Germinal center (tissue), 1 donor: ENCODE results near the gene ANKRD36C.
"Not testable (repeated sequence)": the region's sequence is repeated elsewhere in the genome, so short reads cannot be mapped to it uniquely, and the experiment has no call there.

Source experiments
- DNase-seq: peaks from one replicate; pipeline ENCODE4 v3.0.0; 2012; ENCODE audit warnings: mixed read lengths, low spot score

ANKRD36C gene

GRCh38 chr2:95991351-95992094 is at the start of gene ANKRD36C:
TSS of gene ANKRD36C (minus strand) at chr2:95991824. CDS start at chr2:95991708, 116 bp downstream.
- peak; percentile 9 for DNase-seq

- DNase-seq, result not testable (repeated sequence)
Observed at GRCh38 chr2:96035554-96035953, 43.9 kb upstream of the ANKRD36C start.

- DNase-seq, result not testable (repeated sequence)
Observed at GRCh38 chr2:96034792-96035191, 43.2 kb upstream of the ANKRD36C start, which contains the start of gene GPAT2. TSS of gene GPAT2 (minus strand) at chr2:96034916. CDS start at chr2:96032359, 2,557 bp downstream.

GRCh38 chr2:96033997-96034396 is 42.4 kb upstream of the ANKRD36C start:
- DNase-seq, result not testable (repeated sequence)

GRCh38 chr2:96027725-96028325 is 36.2 kb upstream of the ANKRD36C start:
- not testable (repeated sequence) for DNase-seq

- DNase-seq, result not testable (repeated sequence)
Observed at GRCh38 chr2:96025755-96026154, 34.1 kb upstream of the ANKRD36C start.

GRCh38 chr2:96025194-96025492 is 33.5 kb upstream of the ANKRD36C start:
- DNase-seq, result no peak

- no peak for DNase-seq
Observed at GRCh38 chr2:96024336-96025193, 32.9 kb upstream of the ANKRD36C start.

GRCh38 chr2:96023701-96024100 is 32.1 kb upstream of the ANKRD36C start:
- not testable (repeated sequence) for DNase-seq

GRCh38 chr2:96022701-96023447 is 31.2 kb upstream of the ANKRD36C start:
- DNase-seq, result peak; percentile 64

GRCh38 chr2:96022126-96022525 is 30.5 kb upstream of the ANKRD36C start:
- DNase-seq, result not testable (repeated sequence)

GRCh38 chr2:96021142-96021541 is 29.5 kb upstream of the ANKRD36C start:
- DNase-seq, result not testable (repeated sequence)

GRCh38 chr2:96019909-96020590 is 28.4 kb upstream of the ANKRD36C start:
- not testable (repeated sequence) for DNase-seq

- not testable (repeated sequence) for DNase-seq
Observed at GRCh38 chr2:96016321-96016720, 24.7 kb upstream of the ANKRD36C start.

GRCh38 chr2:96012792-96013264 is 21.2 kb upstream of the ANKRD36C start:
- DNase-seq, result not testable (repeated sequence)

- not testable (repeated sequence) for DNase-seq
Observed at GRCh38 chr2:96012086-96012791, 20.6 kb upstream of the ANKRD36C start.

- not testable (repeated sequence) for DNase-seq
Observed at GRCh38 chr2:96011129-96011455, 19.5 kb upstream of the ANKRD36C start.

GRCh38 chr2:96010320-96011128 is 18.9 kb upstream of the ANKRD36C start:
- peak; percentile 85 for DNase-seq

GRCh38 chr2:96009833-96010232 is 18.2 kb upstream of the ANKRD36C start:
- DNase-seq, result not testable (repeated sequence)

- DNase-seq, result not testable (repeated sequence)
Observed at GRCh38 chr2:96008051-96008450, 16.4 kb upstream of the ANKRD36C start.
